Transverse colon (tissue), 4 donors: ENCODE results near the gene DDAH1.

Experiments
- CTCF ChIP-seq, 5 experiments: fragments of 200-600 bp in 3 of 5; fragments of 450-650 bp in 2 of 5; sonication (generic) in 3 of 5; IDR thresholded peaks; 1 replicate in 2 of 5; 2 replicates in 3 of 5; pipeline ENCODE4 v1.5.1; 2016 to 2017; ENCODE audit warnings: antibody characterized with exemption in 5 of 5, inconsistent platforms in 3 of 5, mild to moderate bottlenecking in 2 of 5, moderate library complexity in 1 of 5
- EP300 ChIP-seq: sonication (generic); formaldehyde crosslinking; IDR thresholded peaks from one replicate; pipeline ENCODE4 v1.6.1; 2017; ENCODE audit warnings: antibody characterized with exemption, low read depth
- POLR2A ChIP-seq: fragments of 450-650 bp; IDR thresholded peaks from one replicate; pipeline ENCODE4 v1.6.1; 2016; ENCODE audit warnings: antibody characterized with exemption, mild to moderate bottlenecking, moderate library complexity
- POLR2AphosphoS5 ChIP-seq, 3 donors: sonication (generic); formaldehyde crosslinking; IDR thresholded peaks; one replicate each; pipeline ENCODE4 v1.6.1; 2016; ENCODE audit warnings: antibody characterized with exemption in 3 of 3

- TF ChIP-seq CTCF (IDR thresholded peaks at IDR 0.05) (no peak), POLR2A (no peak), POLR2AphosphoS5 (IDR thresholded peaks at IDR 0.05) (no peak), EP300 (no peak)
These were observed 36.5 kb upstream of the DDAH1 start for GRCh38 chr1:85501355-85501898.
